Stimulated activated CD8-positive, alpha-beta memory T cell treated with anti-CD3 and anti-CD28 coated beads, Interleukin-15, amount 100 ng/mL, for 24 hours (primary cell): Measurements from ENCODE around the gene ESPNL.

Source experiments
- DNase-seq: peaks from one replicate; pipeline ENCODE4 v3.0.0-alpha.2; 2020; ENCODE audit warnings: low read depth

ESPNL gene

GRCh38 chr2:238097988-238098871, 1.9 kb upstream of the ESPNL start:
- no peak for DNase-seq

DNA sequence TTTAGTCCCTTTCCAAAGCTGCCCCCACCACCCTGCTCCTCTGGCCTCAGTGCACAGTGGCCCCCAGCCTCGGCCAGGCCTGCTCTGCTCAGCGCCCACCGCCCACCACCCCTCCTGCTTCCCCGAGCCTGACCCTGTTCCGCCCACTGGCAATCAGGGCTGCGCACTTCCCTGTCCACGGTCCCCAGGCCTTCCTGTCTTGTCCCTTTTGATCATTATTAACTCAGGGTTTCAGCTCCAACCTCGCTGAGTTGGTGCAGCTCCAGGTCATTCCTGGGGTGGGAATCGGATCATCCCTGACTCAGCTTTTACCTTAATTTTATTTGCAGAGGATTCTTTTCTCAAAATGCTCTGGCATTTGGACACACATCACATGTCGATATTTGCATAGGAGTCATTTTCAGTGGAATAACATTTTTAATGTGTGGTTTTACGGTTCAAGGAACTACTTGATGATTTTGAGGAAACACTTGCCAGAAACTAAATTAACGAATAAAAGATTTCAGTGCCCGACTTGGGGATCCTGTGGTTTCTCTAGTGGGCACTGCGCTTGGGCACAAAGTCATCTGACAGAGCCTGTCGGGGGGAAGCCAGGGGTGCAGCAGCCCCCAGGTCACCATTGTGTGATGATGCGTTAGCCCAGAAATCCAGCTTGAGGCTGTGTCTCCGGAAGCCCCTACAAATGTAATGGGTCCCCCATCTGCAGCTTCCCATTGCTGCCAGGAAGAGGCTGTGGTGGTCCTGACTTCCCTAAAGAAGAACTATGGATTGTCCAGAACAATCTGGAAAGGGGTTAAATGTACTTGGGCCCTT, 1.0 kb upstream of the ESPNL start:
- DNase-seq, result no peak

DNA sequence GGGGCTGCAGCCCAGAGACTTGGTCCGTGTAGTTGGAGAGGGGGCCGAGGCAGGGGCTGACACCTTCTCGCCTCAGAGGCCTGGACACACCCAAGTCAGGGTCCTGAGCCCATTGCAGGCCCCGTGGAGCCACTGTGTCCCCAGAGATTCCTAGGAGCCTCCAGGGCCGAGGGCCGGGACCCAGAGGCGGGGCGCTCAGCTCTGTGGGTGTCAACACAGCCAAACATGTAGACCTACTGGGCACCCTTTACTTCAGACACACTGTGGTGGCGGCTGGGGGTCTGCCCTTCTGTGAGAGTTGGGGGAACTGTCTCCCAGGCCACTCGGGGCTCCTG, 459 bp upstream of the ESPNL start:
- no peak for DNase-seq

- no peak for DNase-seq
Observed at GRCh38 chr2:238100821-238101771, 956 bp downstream of the ESPNL start.

GRCh38 chr2:238101891-238102841, 2.0 kb downstream of the ESPNL start:
- DNase-seq, result no peak

DNA sequence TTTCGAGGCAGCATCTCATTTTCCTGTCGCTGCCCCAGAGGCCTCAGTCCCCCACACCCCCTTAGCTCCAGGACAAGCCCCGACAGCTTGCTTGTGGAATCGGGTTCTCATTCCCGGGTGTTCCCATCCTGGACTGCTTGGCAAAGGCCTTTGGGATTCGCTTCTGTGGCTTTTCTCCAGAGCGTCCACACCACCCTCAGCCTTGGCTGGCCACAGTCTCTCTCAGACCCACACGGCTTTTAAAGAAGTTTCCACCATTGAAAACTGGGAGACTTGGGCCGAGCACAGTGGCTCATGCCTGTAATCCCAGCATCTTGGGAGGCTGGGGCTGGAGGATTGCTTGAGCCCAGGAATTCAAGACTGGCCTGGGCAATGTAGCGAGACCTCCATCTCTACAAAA, 2.7 kb downstream of the ESPNL start:
- DNase-seq, result no peak

DNA sequence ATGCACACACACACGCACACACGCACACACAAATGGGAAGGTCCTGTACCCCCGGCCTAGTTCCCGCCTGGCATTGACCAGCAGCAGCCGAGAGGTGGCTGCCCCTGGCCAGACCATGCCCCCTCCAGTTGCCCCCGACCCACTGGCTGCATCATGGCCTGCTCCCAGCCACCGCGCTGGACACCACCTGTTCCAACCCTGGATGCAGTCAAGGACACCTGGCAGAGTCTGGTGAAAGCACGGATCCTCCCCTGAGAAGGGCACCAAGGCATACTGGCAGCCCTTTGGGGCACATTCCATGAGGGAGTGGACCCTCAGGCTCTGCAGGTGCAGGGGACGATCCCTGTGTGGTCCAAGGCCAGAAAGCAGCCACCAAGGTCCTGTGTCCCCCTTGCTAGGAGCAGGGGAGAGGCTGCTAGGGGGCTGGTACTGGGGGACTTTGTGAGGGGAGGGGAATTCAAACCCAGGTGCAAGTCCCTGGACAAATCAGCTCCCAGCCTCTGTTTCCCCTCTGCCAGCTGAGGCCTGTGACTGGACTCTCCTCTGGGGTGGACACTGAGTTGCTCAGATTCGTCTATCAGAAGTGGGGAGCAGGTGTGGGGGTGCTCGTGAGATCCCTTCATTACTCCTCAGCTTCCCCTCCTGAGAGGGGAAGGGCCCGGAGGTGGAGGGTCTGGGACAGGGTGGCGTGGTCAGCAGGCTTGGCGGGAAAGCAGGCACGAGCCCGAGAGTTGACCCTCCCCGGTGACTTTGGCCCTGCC, 3.5 kb downstream of the ESPNL start:
- DNase-seq, result no peak

DNA sequence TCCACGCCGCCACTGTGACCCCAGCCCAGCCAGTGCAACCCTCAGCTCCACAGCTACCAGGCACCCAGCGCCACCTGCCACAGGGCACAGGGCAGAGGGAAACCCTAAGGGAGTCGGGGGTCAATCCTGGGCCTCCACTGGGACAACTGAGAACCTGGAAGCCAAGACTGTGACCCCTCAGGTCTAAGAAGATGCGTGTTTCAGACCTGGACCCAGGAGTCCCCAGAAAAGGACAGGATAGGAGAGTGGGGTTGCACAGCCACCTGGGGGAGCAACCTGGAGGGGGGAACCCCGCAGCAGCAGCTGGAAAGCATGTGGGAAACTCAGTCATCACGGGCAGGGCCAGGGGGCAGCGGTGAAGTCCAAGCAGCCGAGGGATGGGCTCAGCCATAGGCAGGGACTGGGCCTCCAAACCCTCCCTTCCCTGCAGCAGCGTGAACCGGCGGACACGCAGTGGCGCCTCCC, 4.1 kb downstream of the ESPNL start:
- DNase-seq, result no peak

DNA sequence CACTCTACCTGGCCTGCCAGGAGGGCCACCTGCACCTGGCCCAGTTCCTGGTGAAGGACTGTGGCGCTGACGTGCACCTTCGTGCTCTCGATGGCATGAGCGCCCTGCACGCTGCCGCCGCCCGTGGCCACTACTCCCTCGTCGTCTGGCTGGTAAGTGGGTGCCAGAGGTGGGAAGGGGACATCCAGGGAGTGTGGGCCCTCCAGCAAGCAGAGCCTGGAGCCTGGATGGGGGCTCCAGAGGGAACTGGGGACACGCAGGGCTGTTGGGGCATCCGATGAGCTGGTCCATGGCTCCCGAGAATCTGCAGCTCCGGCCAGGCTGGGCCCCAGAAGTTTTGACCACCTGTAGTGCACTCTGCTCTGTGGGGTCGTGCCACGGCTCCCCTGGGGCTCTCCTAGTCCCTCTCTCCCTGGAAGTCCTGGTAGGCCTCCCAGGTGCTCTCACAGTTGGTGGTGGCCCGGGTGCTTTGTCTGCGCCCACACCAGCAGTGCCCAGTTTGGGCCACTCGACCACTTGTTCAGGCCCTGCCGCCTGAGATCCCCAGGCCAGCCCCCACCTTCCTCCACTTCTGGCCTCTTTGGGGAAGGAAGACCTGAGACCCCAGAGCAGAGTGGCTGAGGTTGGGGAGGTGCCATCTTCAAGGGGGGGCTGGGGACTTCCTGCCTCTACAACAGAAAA, 4.7 kb downstream of the ESPNL start:
- DNase-seq, result no peak

GRCh38 chr2:238105506-238106338, 5.6 kb downstream of the ESPNL start:
- DNase-seq, result no peak

GRCh38 chr2:238106339-238106697, 6.2 kb downstream of the ESPNL start:
- no peak for DNase-seq

GRCh38 chr2:238106698-238107524, 6.8 kb downstream of the ESPNL start:
- DNase-seq, result no peak

GRCh38 chr2:238107525-238108422, 7.6 kb downstream of the ESPNL start:
- no peak for DNase-seq

DNA sequence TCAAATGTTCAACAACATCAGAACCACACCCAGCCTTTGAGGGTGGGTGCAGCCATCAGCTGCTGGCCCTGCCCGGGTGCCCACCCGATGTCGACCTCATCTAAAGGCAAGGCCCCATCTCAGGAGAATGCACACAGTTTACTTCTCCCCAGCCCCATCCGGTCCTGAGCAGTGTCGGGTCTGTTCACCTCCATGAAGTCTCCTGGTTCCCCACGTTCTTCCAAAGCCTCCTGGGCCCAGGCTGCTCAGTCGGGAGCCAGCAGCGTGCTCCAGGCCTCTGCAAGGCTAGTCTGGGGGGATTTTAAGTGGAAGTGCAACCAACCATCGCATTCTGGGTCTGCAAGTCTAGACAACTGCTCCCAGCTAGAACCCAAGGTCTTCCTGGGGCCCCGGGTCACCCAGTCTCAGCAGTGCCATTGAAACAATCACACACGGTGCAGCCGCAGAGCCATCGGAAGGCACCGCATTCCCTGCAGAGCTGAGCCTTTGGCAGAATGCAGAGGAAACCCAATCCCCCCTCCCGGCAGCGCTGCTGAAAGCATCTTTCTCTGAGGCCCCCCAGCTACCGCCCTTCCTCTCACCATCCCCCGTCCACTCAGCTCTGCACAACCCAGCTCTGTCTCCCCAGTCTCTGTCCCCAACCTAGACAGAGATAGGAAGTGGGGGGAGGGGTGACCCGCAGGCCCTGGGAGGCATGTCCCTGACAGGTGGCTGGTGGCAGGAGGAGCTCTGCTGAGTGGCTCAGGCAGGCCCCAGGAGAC, 8.5 kb downstream of the ESPNL start:
- no peak for DNase-seq

DNA sequence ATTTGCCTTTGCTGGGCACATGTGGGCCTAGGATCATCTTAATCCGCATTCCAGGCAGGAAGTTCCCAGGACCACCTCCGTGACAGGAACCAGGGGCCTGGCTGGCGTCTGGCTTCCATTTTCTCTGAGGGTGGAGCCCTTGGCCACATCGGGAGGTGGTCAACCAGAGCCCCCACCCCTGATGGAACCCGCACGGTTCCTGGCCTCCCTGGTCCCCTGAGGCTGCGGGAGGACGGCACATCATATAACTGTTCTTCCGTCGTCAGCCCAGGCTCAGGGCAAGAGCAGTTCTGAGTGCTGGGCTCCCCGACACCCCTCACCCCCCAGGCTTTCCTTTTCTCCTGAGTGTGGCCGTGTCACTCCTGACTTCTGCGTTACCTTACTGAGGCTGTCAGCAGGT, 13.5 kb downstream of the ESPNL start:
- DNase-seq, result no peak

GRCh38 chr2:238114331-238114841, 14.2 kb downstream of the ESPNL start:
- DNase-seq, result no peak
